Inflammatory macrophage treated with lipopolysaccharide for 1 hour (primary cell): ENCODE results near the gene PPM1G.

Experiments used
- DNase-seq, 2 donors: peaks; one replicate each; pipeline ENCODE4 v3.0.0-alpha.2; 2020 to 2022

The PPM1G gene

GRCh38 chr2:27408601-27409320, 630 bp downstream of the PPM1G start:
- DNase-seq, result peak in 1 of 2 donors; percentile 17

- DNase-seq, result peak in 1 of 2 donors; percentile 31
Observed at GRCh38 chr2:27407798-27408491, 1.4 kb downstream of the PPM1G start.

DNA sequence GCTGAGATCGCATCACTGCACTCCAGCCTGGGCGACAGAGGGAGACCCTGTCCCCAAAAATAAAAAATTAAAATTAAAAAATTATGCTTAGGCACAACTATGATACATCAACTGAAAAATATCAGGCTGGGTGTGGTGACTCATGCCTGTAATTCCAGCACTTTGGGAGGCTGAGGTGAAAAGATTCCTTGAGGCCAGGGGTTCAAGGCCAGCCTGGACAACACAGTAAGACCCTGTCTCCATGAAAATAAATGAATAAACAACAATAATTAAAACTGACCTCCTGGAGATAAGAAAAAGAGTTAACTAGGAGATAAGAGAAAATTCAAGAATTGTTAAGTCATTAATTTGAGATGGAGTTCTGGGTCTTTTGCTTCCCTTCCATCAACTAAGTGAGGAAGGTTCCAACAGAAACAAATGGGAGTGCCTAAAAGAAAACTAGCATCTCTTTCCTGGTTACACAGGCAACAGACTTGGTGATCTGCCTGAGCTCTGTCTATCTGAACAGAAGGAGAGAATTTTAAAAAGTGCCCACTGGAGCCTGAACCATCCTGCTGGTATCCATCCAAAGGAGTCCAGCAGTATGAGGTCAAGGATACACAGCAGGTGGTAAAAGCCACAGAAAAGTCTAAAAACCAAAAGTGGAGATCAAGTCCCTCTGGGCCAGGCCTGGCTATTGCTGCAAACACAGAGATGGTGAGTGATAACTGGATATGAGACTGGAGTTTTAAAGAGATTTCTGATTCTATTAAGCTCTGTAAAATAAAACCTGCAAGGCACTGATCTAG, 8.8 kb downstream of the PPM1G start:
- no peak for DNase-seq

- no peak for DNase-seq
Observed at GRCh38 chr2:27398962-27399361, 10.4 kb downstream of the PPM1G start.

DNA sequence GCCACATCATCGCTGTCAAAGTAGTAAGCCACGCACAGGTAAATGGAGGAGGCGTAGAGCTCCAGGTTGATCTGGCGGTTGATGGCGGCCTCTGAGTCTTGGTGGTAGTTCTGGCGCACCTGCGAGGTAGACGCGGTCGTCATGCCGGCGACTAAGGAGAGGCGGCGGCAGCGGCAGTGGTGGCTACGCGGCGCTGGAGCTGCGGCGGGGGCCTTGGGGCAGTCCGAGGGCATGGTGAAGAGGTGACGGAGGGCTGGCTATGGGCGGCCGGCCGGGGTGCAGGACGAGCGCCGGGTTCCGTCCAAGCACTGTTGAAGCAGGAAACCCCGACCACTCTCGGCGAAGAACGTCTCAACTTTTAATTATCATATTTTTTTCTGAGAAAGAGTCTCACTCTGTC, 16.2 kb downstream of the PPM1G start:
- no peak for DNase-seq

DNA sequence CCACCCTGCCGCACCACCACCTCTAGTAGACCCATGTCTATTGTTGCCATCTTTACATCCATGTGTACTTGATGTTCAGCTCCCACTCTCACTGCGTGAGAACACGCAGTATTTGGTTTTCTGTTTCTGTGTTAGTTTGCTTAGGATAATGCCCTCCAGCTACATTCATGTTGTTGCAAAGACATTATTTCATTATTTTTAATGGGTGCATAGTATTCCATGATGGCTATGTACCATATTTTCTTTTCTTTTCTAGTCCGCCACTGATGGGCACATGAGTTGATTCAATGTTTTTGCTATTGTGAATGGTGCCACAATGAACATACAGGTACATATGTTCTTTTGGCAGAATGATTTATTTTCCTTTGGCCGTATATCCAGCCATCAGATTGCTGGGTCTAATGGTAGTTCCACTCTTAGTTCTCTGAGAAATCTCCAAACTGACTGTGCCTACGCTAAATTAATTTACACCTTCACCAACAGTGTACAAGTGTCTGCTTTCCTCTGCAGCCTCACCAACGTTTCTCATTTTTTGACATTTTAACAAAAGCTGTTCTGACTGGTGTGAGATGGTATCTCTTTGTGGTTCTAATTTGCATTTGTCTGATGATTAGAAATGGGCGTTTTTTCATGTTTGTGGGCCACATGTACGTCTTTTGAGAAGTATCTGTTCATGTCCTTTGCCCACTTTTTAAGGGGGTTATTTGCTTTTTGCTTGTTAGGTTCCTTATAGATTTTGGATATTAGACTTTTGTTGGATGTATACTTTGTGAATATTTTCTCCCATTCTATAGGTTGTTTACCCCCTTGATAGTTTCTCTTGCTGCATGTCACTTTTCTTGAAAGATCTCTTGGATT, 18.3 kb downstream of the PPM1G start:
- DNase-seq, result no peak

GRCh38 chr2:27381577-27382181, 27.7 kb downstream of the PPM1G start:
- no peak for DNase-seq

- peak; percentile 95 to 96 for DNase-seq
Observed at GRCh38 chr2:27380626-27381545, 28.5 kb downstream of the PPM1G start, which contains the start of gene ZNF513. ZNF513 (minus strand) TSS chr2:27380734; CDS start chr2:27380526, 208 bp downstream.

DNA sequence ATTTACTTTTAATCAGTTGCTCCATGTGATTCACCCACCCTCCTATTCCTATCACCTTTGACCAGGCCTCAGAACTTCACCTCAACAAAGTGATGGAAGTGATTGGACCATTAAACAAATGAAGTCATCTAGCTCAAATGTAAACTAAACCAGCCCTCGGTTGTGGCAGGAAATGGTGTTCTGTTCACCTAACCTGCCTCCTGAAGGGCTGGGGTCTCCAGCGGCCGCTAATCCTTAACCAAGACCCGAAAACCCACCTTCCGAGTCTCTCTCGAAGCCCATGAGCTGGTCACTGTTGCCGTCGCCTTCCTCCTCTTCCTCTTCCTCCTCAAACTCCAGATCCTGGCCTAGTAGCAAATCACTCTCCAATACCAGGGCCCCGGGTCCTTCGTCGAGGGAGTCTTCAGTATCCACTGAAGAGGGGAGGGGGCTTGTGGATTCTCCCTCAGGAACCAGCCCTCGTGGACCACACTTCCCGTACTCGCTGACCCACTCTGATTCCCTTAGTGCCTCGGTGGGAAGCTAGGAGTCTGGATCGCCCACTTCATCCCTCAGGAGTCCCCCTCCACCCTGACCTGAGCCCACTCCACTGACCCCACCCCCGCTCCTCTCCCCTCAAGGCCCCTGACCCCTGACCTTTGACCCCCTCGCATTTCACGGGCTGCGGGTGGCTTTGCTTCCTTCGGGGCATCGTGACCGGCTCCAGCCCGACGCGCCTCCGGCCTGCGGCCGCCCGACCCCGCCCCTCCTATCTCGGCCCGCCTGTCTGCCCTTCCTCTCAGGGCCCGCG, 29.4 kb downstream of the PPM1G start:
- peak; percentile 58 for DNase-seq

- DNase-seq, result no peak
Observed at GRCh38 chr2:27379383-27379835, 30.0 kb downstream of the PPM1G start.

- no peak for DNase-seq
Observed at GRCh38 chr2:27378809-27379290, 30.5 kb downstream of the PPM1G start.

DNA sequence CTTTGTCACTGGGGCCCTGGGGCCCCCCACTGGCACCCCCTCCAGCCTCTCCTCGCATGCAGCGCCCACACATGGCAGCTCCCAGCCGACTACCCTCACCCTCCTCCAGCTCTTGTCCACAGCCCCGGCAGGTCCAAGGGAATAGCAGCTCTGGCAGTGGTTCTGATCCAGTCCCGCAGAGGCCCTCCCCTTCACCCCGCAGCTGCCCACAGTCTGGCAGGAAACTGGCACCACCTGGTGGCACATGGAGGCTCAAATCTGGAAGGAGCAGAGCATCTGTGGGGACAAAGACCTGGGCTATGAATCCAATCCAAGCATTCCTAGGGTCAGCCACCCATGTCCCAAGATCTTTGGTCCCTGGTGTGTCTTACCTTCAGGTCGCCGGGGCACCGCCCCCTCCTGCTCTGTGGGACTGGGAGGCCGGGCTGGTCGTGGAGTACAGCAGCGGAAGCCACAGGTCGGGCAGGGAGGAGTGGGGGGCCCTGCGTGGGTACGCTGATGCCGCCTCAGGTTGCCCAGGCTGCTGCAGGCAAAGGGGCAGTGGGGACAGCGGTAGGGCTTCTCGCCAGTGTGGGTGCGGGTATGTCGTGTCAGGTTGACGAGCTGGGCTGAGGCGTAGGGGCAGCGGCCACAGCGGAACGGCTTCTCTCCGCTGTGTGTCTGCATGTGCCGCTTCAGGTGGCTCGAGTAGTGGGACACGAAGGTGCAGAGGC, 31.1 kb downstream of the PPM1G start:
- DNase-seq, result no peak

- no peak for DNase-seq
Observed at GRCh38 chr2:27377618-27378095, 31.7 kb downstream of the PPM1G start.

DNA sequence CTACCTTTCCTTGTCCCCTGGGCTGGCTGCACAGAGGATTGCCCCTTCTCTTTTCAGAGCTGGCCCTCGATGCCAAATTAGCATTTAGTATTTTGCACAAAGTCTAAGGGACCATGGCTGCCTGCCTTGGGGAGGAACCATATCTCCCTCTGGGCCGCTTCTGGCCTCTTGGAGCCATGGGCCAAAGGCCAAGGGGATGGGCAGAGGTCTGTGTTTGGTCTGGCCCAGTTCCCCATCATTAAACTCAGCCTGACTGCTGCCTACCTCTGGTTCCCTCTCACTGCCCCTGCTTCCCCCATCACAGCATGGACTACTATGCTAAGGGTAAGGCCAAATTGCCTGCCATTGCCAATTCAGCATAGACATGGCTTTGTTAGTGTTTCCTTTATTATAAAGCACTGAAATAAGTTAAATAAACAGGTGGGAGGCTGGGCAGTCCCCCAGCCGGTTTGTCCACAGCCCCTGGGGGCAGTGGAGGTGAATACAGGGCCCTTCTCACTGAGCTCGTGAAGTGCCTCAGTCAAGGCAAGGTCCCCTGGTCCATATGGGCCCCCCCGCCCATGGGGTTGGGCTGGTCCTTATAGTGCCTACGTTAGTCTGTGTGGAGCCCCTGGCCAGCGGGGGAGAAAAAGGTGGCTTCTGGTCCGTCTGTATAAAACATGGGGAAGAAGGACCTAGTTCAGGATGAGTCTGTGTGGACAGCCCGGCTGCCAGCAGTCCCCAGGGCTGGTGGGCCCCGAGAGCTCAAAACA, 32.3 kb downstream of the PPM1G start:
- no peak for DNase-seq

DNA sequence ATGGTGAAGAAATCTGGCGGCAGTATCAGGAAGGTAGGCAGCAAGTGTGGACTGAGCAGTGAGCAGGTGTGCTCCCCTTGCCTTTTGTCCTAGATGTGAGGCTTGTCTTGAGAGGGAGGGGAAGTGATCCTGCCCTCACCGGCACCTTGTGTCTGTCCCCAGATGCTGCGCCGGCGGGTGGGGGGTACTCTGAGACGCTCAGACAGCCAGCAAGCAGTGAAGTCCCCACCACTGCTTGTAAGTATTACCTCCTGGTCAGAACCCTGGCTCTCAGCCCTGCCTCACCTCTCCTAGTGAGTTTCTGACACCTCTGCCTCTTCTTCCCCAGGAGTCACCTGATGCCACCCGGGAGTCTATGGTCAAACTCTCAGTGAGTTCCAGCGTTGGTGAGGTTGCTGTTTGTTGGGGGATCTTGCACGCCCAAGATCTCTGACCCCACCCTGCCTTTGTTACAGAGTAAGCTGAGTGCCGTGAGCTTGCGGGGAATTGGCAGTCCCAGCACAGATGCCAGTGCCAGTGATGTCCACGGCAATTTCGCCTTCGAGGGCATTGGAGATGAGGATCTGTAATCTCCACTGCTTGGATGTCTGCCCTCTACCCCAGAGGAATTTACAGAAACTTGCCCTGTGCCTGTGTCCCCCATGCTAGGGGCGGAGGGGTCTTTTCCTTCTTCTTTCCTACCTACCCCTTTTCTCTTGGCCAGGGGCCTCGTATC, 33.1 kb downstream of the PPM1G start:
- DNase-seq, result no peak

- no peak for DNase-seq
Observed at GRCh38 chr2:27375513-27376099, 33.8 kb downstream of the PPM1G start.

DNA sequence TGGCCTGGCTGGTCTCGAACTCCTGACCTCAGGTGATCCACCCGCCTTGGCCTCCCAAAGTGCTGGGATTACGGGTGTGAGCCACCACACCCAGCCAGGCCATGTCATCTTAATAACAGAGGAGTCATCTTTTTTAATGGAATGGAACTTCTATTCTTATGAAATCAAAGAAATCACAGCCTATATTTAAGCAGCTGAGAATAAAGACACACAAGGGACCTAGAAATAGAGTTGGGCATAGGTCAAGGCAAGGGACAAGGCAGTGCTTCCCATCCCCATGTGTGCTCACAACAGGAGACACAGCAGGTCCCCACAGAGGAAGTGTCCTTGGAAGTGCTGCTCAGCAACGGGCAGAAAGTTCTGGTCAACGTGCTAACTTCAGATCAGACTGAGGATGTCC, 35.8 kb downstream of the PPM1G start:
- peak; percentile 58 to 76 for DNase-seq
